Astrocyte (in vitro differentiated cells and primary cell): ENCODE data around the gene ADAM22. TPM values are rescaled to one million over a fixed set of nuclear protein-coding genes. Genes with fewer than 3 reads are reported as not detected.

Experiments
- DNase-seq: peaks from one replicate; pipeline ENCODE4 v3.0.0-alpha.2; 2010; ENCODE audit warnings: low read depth
- FAIRE-seq: peaks from 2 replicates; lab custom pipeline; 2011; peaks lifted over from hg19 to GRCh38; lab: Jason Lieb, UNC
- H2AFZ ChIP-seq: 2 replicates; pipeline ENCODE4 v1.6.0; 2012; ENCODE audit warnings: low read depth, low read length, inconsistent platforms
- H3K27ac ChIP-seq: 2 replicates; pipeline ENCODE4 v1.5.1; 2011; ENCODE audit warnings: low read depth, low read length, inconsistent platforms
- H3K27me3 ChIP-seq: 2 replicates; pipeline ENCODE4 v1.6.0; 2011; ENCODE audit warnings: low read length, inconsistent platforms; ENCODE audit not compliant: insufficient read depth
- H3K36me3 ChIP-seq: 2 replicates; pipeline ENCODE4 v1.5.1; 2011; ENCODE audit warnings: low read length, inconsistent platforms; ENCODE audit not compliant: insufficient read depth
- H3K4me1 ChIP-seq: 2 replicates; pipeline ENCODE4 v1.5.1; 2011; ENCODE audit warnings: low read length, inconsistent platforms; ENCODE audit not compliant: insufficient read depth
- H3K4me2 ChIP-seq: 2 replicates; pipeline ENCODE4 v1.6.0; 2012; ENCODE audit warnings: low read length, inconsistent platforms
- H3K4me3 ChIP-seq: 2 replicates; pipeline ENCODE4 v1.5.1; 2011; ENCODE audit warnings: low read depth, mild to moderate bottlenecking, low read length, inconsistent platforms; ENCODE audit not compliant: insufficient read depth
- H3K79me2 ChIP-seq: 2 replicates; pipeline ENCODE4 v1.6.0; 2012; ENCODE audit warnings: mild to moderate bottlenecking, low read length, inconsistent platforms; ENCODE audit not compliant: insufficient read depth
- H3K9ac ChIP-seq: 2 replicates; pipeline ENCODE4 v1.6.0; 2012; ENCODE audit warnings: mild to moderate bottlenecking, low read length, inconsistent platforms
- H3K9me3 ChIP-seq: 2 replicates; pipeline ENCODE4 v1.5.1; 2012; ENCODE audit warnings: low read depth, mild to moderate bottlenecking, low read length, inconsistent platforms; ENCODE audit not compliant: insufficient read depth
- H4K20me1 ChIP-seq: 2 replicates; pipeline ENCODE4 v1.6.0; 2012; ENCODE audit warnings: low read length, inconsistent platforms; ENCODE audit not compliant: insufficient read depth
- H3K27ac Mint-ChIP-seq: one replicate; pipeline ENCODE4 v1.8.0; 2021; ENCODE audit warnings: mild to moderate bottlenecking, mixed read lengths; ENCODE audit not compliant: unreplicated experiment
- H3K27me3 Mint-ChIP-seq: one replicate; pipeline ENCODE4 v1.8.0; 2021; ENCODE audit warnings: low read depth, mixed read lengths; ENCODE audit not compliant: unreplicated experiment
- H3K36me3 Mint-ChIP-seq: one replicate; pipeline ENCODE4 v1.8.0; 2021; ENCODE audit warnings: low read depth, mixed read lengths; ENCODE audit not compliant: unreplicated experiment
- H3K4me1 Mint-ChIP-seq: one replicate; pipeline ENCODE4 v1.8.0; 2021; ENCODE audit warnings: low read depth, mixed read lengths; ENCODE audit not compliant: unreplicated experiment
- H3K4me3 Mint-ChIP-seq: one replicate; pipeline ENCODE4 v1.8.0; 2021; ENCODE audit warnings: mild to moderate bottlenecking, moderate library complexity, mixed read lengths; ENCODE audit not compliant: unreplicated experiment
- H3K9me3 Mint-ChIP-seq: one replicate; pipeline ENCODE4 v1.8.0; 2021; ENCODE audit warnings: mild to moderate bottlenecking, mixed read lengths; ENCODE audit not compliant: unreplicated experiment
- EZH2 ChIP-seq: IDR thresholded peaks from 2 replicates; pipeline ENCODE4 v1.6.1; 2012; ENCODE audit warnings: mild to moderate bottlenecking, low read length, inconsistent platforms; ENCODE audit not compliant: insufficient read depth
- total RNA-seq: library from RNA; stranded (reverse); gene quantifications from 2 replicates; pipeline ENCODE4 v1.2.1, GENCODE V29; 2021
- TF ChIP-seq, protein P1 (sequence below): IDR thresholded peaks from 2 replicates; pipeline ENCODE4 v1.5.1; 2011; ENCODE audit warnings: low read depth, mild to moderate bottlenecking, inconsistent platforms, low read length, moderate library complexity; ENCODE audit not compliant: insufficient read depth

The ADAM22 gene
- total RNA-seq, 1 donor from 2014 or later: 1.5 TPM

DNA sequence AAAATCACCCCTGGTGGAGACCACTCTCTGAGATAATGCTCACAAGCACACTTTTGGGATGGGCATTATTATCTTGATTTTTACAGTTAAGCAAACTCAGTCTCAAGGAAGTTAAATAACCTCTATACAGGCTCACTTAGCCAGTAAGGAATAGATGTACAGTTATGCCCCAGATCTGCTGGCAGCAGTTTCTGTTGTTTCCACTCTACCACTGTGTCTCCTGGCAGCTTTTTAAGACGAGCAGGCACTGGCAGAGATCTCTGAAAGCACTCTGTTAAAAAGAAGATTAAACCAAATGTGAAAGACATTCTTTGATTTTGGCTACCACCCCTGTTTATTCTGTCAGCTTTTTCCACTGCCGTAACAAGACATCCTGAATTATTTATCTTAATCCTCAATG lies 212.6 kb downstream of the ADAM22 start:
- H3K9ac ChIP-seq: no peak overlapping the region
- H3K4me3 Mint-ChIP-seq: no peak overlapping the region

DNA sequence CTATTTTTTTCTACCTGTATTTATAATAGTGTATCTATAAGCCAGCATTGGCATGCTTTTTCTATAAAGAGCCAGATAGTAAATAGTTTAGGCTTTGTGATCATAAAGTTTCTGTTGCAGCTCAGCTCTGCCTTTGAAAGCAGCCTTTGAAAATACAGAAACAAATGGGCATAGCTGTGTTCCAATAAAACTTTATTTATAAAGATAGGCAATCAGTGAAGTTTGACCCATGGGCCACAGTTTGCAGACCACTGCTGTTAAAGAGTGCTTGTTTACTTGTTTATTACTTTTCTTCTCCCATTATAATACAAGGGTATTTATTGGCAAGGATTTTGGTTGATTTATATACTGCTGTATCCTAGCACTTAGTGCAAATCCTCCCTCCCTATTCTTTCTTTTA lies 213.3 kb downstream of the ADAM22 start:
- Histone ChIP-seq H3K27me3 (no peaks in the 10 kb centered on the region), H3K9me3 (no peaks in the 10 kb centered on the region), H3K4me1 (no peaks in the 10 kb centered on the region), H3K4me2 (no peak overlapping the region), H4K20me1 (no peaks in the 10 kb centered on the region), H3K27ac (no peak overlapping the region), H3K79me2 (no peaks in the 10 kb centered on the region), H3K9ac (no peak overlapping the region), H2AFZ (no peak overlapping the region), H3K36me3 (no peaks in the 10 kb centered on the region), H3K4me3 (no peak overlapping the region)
- TF ChIP-seq EZH2: no peak
- TF ChIP-seq, protein P1, sequence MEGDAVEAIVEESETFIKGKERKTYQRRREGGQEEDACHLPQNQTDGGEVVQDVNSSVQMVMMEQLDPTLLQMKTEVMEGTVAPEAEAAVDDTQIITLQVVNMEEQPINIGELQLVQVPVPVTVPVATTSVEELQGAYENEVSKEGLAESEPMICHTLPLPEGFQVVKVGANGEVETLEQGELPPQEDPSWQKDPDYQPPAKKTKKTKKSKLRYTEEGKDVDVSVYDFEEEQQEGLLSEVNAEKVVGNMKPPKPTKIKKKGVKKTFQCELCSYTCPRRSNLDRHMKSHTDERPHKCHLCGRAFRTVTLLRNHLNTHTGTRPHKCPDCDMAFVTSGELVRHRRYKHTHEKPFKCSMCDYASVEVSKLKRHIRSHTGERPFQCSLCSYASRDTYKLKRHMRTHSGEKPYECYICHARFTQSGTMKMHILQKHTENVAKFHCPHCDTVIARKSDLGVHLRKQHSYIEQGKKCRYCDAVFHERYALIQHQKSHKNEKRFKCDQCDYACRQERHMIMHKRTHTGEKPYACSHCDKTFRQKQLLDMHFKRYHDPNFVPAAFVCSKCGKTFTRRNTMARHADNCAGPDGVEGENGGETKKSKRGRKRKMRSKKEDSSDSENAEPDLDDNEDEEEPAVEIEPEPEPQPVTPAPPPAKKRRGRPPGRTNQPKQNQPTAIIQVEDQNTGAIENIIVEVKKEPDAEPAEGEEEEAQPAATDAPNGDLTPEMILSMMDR: no peak
- H3K4me3 Mint-ChIP-seq: no peak overlapping the region
- FAIRE-seq: no peak
- H3K9me3 Mint-ChIP-seq: no peaks in the 10 kb centered on the region
- DNase-seq: no peak
- no peaks in the 10 kb centered on the region for H3K36me3 Mint-ChIP-seq
- no peaks in the 10 kb centered on the region for H3K27me3 Mint-ChIP-seq
- H3K27ac Mint-ChIP-seq: no peak overlapping the region
- H3K4me1 Mint-ChIP-seq: no peaks in the 10 kb centered on the region

More for the DNA sequence above, 212.6 kb downstream of the ADAM22 start:
- DNase-seq: no peak
- H3K9me3 ChIP-seq: no peaks in the 10 kb centered on the region
- H3K36me3 Mint-ChIP-seq: no peaks in the 10 kb centered on the region
- no peak for TF ChIP-seq EZH2
- TF ChIP-seq, protein P1: no peak
- H3K27ac Mint-ChIP-seq: no peak overlapping the region
- H3K27me3 Mint-ChIP-seq: no peaks in the 10 kb centered on the region
- H3K79me2 ChIP-seq: no peaks in the 10 kb centered on the region
- no peaks in the 10 kb centered on the region for H3K4me1 ChIP-seq
- no peak overlapping the region for H3K4me2 ChIP-seq
- H3K36me3 ChIP-seq: no peaks in the 10 kb centered on the region
- H3K4me3 ChIP-seq: no peak overlapping the region
- H3K9me3 Mint-ChIP-seq: no peaks in the 10 kb centered on the region
- no peak overlapping the region for H3K27ac ChIP-seq
- H3K4me1 Mint-ChIP-seq: no peaks in the 10 kb centered on the region
- FAIRE-seq: no peak
- H4K20me1 ChIP-seq: no peaks in the 10 kb centered on the region
- no peak overlapping the region for H2AFZ ChIP-seq
- H3K27me3 ChIP-seq: no peaks in the 10 kb centered on the region

DNA sequence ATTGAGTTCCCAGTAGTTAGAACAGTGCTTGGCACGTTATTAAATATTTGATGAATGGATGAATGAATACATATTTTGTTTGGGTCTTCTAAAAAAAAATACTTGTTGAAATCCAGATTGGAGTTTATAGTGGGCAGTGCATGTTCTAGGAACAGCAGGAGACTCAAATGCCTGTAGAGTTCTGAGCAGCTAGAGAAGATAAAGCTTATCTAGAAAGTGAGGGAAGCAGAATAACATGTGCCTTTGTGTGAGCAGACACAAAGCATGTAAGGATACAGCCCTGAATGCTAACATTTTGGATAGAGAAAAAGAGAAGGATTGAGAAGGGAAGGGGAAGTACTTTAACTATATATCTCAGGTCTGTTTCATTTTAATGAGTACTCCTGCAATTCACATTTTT lies 213.9 kb downstream of the ADAM22 start:
- Histone ChIP-seq H2AFZ (no peak overlapping the region), H4K20me1 (no peaks in the 10 kb centered on the region), H3K4me2 (no peak overlapping the region), H3K79me2 (no peaks in the 10 kb centered on the region), H3K4me3 (no peak overlapping the region), H3K27ac (no peak overlapping the region), H3K9me3 (no peaks in the 10 kb centered on the region), H3K4me1 (no peaks in the 10 kb centered on the region), H3K36me3 (no peaks in the 10 kb centered on the region), H3K27me3 (no peaks in the 10 kb centered on the region), H3K9ac (no peak overlapping the region)
- Mint-ChIP-seq H3K36me3 (no peaks in the 10 kb centered on the region), H3K4me3 (no peak overlapping the region), H3K27ac (no peak overlapping the region), H3K4me1 (no peaks in the 10 kb centered on the region), H3K27me3 (no peaks in the 10 kb centered on the region), H3K9me3 (no peaks in the 10 kb centered on the region)
- no peak for FAIRE-seq
- TF ChIP-seq, protein P1: no peak
- no peak for TF ChIP-seq EZH2
- no peak for DNase-seq
